Left lung (tissue), 10 donors: ENCODE data around the gene SFSWAP. TPM values are rescaled to one million over a fixed set of nuclear protein-coding genes. Genes with fewer than 3 reads are reported as not detected.

Experiments used
- ATAC-seq: fragments of 200-7000 bp; cut with Tn5 transposase; one replicate; pipeline ENCODE4 v1.9.1; 2020; ENCODE audit warnings: moderate library complexity
- DNase-seq, 4 donors: peaks; one replicate each; pipeline ENCODE4 v3.0.0-alpha.2; 2013 to 2020
- H3K27ac ChIP-seq, 2 donors: fragments of 200-600 bp; sonication (generic) in 1 of 2; one replicate each; pipeline versions ENCODE4 v1.5.0 to v1.8.0; 2020 to 2021
- H3K27me3 ChIP-seq, 2 donors: fragments of 200-600 bp; sonication (generic) in 1 of 2; one replicate each; pipeline versions ENCODE4 v1.5.0 to v1.8.0; 2020 to 2021
- H3K36me3 ChIP-seq, 2 donors: fragments of 200-600 bp; sonication (generic) in 1 of 2; one replicate each; pipeline versions ENCODE4 v1.5.0 to v1.8.0; 2020 to 2021
- H3K4me1 ChIP-seq, 2 donors: fragments of 200-600 bp; one replicate each; pipeline ENCODE4 v1.8.0; 2021
- H3K4me3 ChIP-seq, 2 donors: fragments of 200-600 bp; sonication (generic) in 1 of 2; one replicate each; pipeline versions ENCODE4 v1.5.0 to v1.8.0; 2020 to 2021; ENCODE audit warnings: mild to moderate bottlenecking in 1 of 2
- H3K9me3 ChIP-seq, 2 donors: fragments of 200-600 bp; sonication (generic) in 1 of 2; one replicate each; pipeline versions ENCODE4 v1.5.0 to v1.8.0; 2020 to 2021
- CTCF ChIP-seq, 2 donors: fragments of 200-600 bp; sonication (generic) in 1 of 2; IDR thresholded peaks; one replicate each; pipeline versions ENCODE4 v1.5.0 to v1.8.0; 2021; ENCODE audit warnings: antibody characterized with exemption in 2 of 2
- intact Hi-C, 2 donors: fragments of 100-400 bp; cut with DNase I; formaldehyde crosslinking; loops; one replicate each; pipeline versions ENCODE4 v1.11.2 to v1.14.2; 2022
- polyA plus RNA-seq, 6 donors: library from polyadenylated mRNA; unstranded; fragments of 120-200 nt; gene quantifications; one replicate each; pipeline ENCODE4 v1.2.1, GENCODE V29; 2013; ENCODE audit not compliant: insufficient read length in 6 of 6
- total RNA-seq, 2 donors: library from RNA; stranded (reverse); fragmentation: NEBNext Ultra II Directional; extraction: Animal tissue kit (Norgen Biotek cat#: 25700); gene quantifications; one replicate each; pipeline ENCODE4 v1.2.1, GENCODE V29; 2021
- donor health status: DM: no; HTN: yes; CAD: no.
- donor health status: DM: no; HTN: no; CAD: no.

SFSWAP gene
- total and polyA plus RNA-seq, 8 donors: 26.0 to 68.8 (median 50.8) TPM

- no peak for ATAC-seq
- H3K27ac ChIP-seq: no peak overlapping the region
- intact Hi-C loops: no loop called here
- H3K4me1 ChIP-seq: peaks cover 10 to 19% of the 10 kb centered on the region in 2 donors
- no peaks in the 10 kb centered on the region for H3K36me3 ChIP-seq
- no peak for DNase-seq
- no peak overlapping the region for H3K4me3 ChIP-seq
- no peaks in the 10 kb centered on the region for H3K9me3 ChIP-seq
- no peak for TF ChIP-seq CTCF (IDR thresholded peaks at IDR 0.05)
- H3K27me3 ChIP-seq: peaks cover 21 to 44% of the 10 kb centered on the region in 2 donors
Observed at GRCh38 chr12:131824450-131824849, 113.6 kb downstream of the SFSWAP start.

- Histone ChIP-seq H3K9me3 (no peaks in the 10 kb centered on the region), H3K4me1 (peaks cover 17 to 28% of the 10 kb centered on the region in 2 donors), H3K4me3 (no peak overlapping the region), H3K36me3 (no peaks in the 10 kb centered on the region), H3K27ac (no peak overlapping the region), H3K27me3 (peaks cover 29 to 53% of the 10 kb centered on the region in 2 donors)
- TF ChIP-seq CTCF (IDR thresholded peaks at IDR 0.05): no peak
- no peak for ATAC-seq
- no peak for DNase-seq
- intact Hi-C loops: no loop called here
Observed at GRCh38 chr12:131825146-131825892, 114.4 kb downstream of the SFSWAP start.

GRCh38 chr12:131826097-131826928, 115.4 kb downstream of the SFSWAP start:
- H3K4me3 ChIP-seq: no peak overlapping the region
- no peaks in the 10 kb centered on the region for H3K9me3 ChIP-seq
- no peaks in the 10 kb centered on the region for H3K36me3 ChIP-seq
- intact Hi-C loops: no loop called here
- peaks cover 23 to 38% of the 10 kb centered on the region in 2 donors for H3K4me1 ChIP-seq
- DNase-seq (no peak), ATAC-seq (no peak)
- peaks cover 35 to 63% of the 10 kb centered on the region in 2 donors for H3K27me3 ChIP-seq
- H3K27ac ChIP-seq: no peak overlapping the region
- no peak for TF ChIP-seq CTCF (IDR thresholded peaks at IDR 0.05)

- DNase-seq (peak in 2 of 4 donors; percentile 46 to 87), ATAC-seq (peak; percentile 5)
- TF ChIP-seq CTCF (IDR thresholded peaks at IDR 0.05): no peak
- Histone ChIP-seq H3K4me3 (peak within 1 kb of the TSS; percentile 25 to 57), H3K27me3 (peaks cover 41 to 76% of the 10 kb centered on the region in 2 donors), H3K4me1 (peaks cover 23 to 48% of the 10 kb centered on the region in 2 donors), H3K9me3 (no peaks in the 10 kb centered on the region), H3K27ac (no peak within 1 kb of the TSS), H3K36me3 (no peaks in the 10 kb centered on the region)
- intact Hi-C loops: no loop called here
Observed at GRCh38 chr12:131827961-131828534, 117.2 kb downstream of the SFSWAP start, which contains the start of gene MMP17. Gene MMP17, plus strand, starts transcription at chr12:131828393. Its CDS starts 102 bp downstream, at chr12:131828495.
